AG09309 (cell line): ENCODE results near the gene IVD.
"Not testable (repeated sequence)": the region's sequence is repeated elsewhere in the genome, so short reads cannot be mapped to it uniquely, and the experiment has no call there.

Experiments used
- DNase-seq: peaks from one replicate; pipeline ENCODE4 v3.0.0-alpha.2; 2010; ENCODE audit warnings: low read depth
- H3K4me3 ChIP-seq: 2 replicates; pipeline ENCODE4 v1.5.1; 2011; ENCODE audit warnings: mild to moderate bottlenecking, low read depth, low read length, moderate library complexity; ENCODE audit not compliant: control insufficient read depth
- TF ChIP-seq, protein P1 (sequence below): IDR thresholded peaks from 2 replicates; pipeline ENCODE4 v1.5.1; 2011; ENCODE audit warnings: mild to moderate bottlenecking, low read depth, low read length, inconsistent platforms; ENCODE audit not compliant: insufficient read depth, control insufficient read depth; ENCODE audit errors: missing control alignments

The IVD gene

DNA sequence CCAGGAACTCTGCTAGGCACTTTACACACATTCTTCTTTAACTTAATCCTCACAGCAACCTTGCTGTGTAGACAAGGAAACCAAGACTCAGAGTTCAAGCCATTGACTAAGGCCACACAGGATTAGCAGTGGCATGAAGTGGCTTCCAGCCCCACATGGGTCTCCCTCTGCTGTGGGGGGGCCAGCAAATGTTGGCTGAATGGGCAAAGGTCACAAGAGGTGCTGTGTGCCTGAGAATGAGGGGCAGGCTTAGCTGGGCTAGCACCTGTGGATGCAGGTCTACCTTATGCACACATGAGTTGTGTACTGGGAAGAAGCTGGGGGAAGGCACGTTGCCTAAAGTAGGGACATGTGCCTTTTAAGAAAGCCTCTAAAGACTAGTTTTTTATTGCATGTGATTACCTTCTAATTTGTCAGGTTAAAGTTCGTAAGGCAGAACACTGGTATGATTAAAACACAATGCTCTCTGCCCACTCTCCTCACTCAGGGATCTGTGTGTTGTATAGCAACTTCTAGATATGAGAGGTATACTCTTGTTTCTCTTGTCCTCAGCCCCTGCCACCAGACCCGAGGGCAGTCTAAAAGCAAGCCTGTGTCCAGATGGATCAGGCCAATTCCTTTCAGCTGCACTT, 46.0 kb downstream of the IVD start:
- H3K4me3 ChIP-seq, result no peak overlapping the region
- no peak for DNase-seq
- TF ChIP-seq, protein P1, sequence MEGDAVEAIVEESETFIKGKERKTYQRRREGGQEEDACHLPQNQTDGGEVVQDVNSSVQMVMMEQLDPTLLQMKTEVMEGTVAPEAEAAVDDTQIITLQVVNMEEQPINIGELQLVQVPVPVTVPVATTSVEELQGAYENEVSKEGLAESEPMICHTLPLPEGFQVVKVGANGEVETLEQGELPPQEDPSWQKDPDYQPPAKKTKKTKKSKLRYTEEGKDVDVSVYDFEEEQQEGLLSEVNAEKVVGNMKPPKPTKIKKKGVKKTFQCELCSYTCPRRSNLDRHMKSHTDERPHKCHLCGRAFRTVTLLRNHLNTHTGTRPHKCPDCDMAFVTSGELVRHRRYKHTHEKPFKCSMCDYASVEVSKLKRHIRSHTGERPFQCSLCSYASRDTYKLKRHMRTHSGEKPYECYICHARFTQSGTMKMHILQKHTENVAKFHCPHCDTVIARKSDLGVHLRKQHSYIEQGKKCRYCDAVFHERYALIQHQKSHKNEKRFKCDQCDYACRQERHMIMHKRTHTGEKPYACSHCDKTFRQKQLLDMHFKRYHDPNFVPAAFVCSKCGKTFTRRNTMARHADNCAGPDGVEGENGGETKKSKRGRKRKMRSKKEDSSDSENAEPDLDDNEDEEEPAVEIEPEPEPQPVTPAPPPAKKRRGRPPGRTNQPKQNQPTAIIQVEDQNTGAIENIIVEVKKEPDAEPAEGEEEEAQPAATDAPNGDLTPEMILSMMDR, result no peak

DNA sequence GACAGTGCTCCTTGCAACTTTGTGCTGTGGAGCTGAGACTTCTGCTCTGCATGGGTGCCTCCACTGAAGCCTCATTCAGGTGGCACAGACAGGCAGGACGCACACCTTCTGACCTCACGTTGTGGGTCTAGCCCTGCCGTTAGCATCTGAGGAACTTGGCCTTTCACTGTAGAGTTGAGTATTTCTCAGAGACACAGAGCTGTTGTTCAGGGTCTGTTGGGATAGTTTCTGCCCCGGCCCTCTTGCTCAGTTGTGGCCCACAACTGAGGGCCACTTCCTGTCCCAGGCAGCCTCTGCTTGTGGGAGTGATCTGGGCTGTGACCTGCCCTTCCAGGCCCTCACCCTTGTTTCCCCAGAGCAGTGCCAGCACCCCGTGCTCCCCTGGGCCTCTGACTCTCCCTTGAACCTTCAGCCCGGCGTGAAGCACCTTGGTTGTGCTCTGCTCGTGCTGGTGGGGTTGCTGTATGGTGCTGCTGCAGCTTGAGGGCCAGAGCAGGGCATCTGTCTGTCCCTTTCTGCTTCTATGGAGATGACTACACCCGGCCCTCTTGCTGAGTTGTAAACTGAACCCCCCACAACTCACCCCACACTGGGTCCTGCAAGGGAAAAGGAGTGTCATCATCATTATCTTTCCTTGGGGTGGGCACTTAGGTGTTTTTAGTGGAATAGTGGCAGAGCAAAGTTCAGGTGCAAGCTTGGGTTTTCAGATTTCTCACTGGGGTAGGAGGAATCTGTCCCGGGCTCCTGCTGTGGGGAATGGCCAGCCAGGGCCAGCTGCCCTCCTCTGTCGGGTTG, 46.9 kb downstream of the IVD start:
- no peak for DNase-seq
- no peak overlapping the region for H3K4me3 ChIP-seq

DNA sequence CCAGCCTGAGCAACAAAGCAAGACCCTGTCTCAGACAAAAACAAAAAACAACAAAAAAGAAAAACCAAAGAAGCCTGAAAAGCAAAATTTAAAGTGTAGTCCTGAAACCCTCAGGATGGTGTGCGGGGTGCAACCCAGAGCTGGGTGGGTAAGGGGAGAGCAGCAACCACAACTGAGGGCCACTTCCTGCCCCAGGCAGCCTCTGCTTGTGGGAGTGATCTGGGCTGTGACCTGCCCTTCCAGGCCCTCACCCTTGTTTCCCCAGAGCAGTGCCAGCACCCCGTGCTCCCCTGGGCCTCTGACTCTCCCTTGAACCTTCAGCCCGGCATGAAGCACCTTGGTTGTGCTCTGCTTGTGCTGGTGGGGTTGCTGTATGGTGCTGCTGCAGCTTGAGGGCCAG, 48.3 kb downstream of the IVD start:
- not testable (repeated sequence) for DNase-seq, H3K4me3 ChIP-seq

More for the DNA sequence above, 46.9 kb downstream of the IVD start:
- TF ChIP-seq, protein P1, result no peak

DNA sequence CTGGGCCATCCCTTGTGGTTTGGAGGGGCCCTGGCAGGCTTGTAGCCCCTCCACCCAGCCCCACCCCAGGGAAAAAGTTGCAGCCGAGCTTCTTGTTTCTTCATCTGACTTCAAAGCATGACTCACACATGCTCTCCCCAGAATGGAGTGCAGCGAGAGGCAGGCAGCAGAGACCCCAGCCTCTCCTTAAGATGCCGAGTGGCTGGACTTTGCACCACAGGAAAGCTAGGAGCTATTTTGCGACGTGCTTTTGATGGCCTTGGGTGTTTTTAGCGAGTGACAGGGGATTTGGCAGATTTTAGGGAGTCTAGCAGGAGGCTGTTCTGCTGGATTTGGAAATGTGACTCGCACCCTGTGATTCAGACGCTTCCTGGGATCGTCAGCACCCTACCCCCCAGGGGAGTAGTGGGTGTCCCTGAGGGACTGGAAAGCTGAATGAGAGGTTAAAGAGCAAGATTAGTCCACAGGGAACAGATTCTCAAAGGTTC, 49.4 kb downstream of the IVD start:
- H3K4me3 ChIP-seq, result no peak overlapping the region
- TF ChIP-seq, protein P1, result no peak
- no peak for DNase-seq

DNA sequence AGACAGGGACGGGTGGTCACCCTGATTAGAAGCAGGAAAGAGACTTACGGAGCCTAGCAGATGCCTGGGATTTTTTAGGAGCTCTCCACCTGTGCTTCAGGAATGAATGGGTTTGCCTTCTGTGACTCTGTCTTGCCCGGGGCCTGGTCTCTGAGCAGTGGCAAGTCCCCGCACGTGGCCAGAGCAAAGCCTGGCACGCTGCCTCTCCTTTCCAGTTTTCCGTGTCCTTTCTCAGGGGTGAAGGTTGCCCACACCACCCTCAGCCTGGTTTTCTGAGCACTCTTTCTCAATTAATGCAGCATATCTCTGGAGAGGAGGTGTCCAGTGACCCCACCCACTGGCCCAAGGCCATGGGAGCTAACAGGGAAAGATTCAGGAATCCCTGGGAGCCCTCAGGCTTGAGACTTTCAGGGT, 50.7 kb downstream of the IVD start:
- TF ChIP-seq, protein P1, result no peak
- no peak overlapping the region for H3K4me3 ChIP-seq
- no peak for DNase-seq

DNA sequence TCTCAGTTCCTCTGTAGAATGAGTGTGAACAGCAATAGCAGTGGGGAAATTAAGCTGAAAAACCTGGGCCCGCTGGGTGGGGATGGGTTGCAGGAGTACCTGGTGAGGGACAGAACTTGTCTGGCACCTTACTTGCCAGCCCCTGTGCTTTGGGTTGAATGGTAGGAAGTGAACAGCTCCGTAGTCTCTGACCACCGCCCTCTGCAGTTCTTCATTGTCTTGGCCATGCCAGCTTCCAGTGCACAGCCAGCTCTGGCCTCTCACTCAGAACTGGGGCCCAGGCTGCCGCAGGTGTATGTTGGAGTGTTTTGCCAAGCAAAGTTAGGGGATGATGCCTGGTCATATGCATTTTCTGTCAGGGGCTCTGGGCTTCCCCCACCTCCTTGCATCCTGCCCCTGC, 51.1 kb downstream of the IVD start:
- H3K4me3 ChIP-seq, result no peak overlapping the region
- TF ChIP-seq, protein P1, result no peak
- DNase-seq, result no peak
